ENCODE data around the gene PFDN6.

Gene PFDN6

GRCh38 chr6:33247977-33248642 is 41.3 kb upstream of the PFDN6 start:
- Histone ChIP-seq H3K9me2 (replicated peaks; ENCODE audit: control insufficient read depth, low read length) (no peaks in the 10 kb centered on the region), H3K27ac (ENCODE audit: low read depth, low read length) (peak overlapping the region; percentile 63)

GRCh38 chr6:33248643-33248931 is 40.8 kb upstream of the PFDN6 start:
- Histone ChIP-seq H3K27ac (ENCODE audit: low read depth, low read length) (peak overlapping the region; percentile 63), H3K4me2 (ENCODE audit: low read length) (peak overlapping the region; percentile 92), H3K9me3 (ENCODE audit: control insufficient read depth, insufficient read depth, low read length) (no peaks in the 10 kb centered on the region), H3F3A (ENCODE audit: control insufficient read depth, insufficient read depth) (peaks cover 8% of the 10 kb centered on the region), H3K36me3 (ENCODE audit: control insufficient read depth, low read length) (peaks cover 14% of the 10 kb centered on the region), H3K9me2 (replicated peaks; ENCODE audit: control insufficient read depth, low read length) (no peaks in the 10 kb centered on the region), H3K4me3 (ENCODE audit: low read length) (peak overlapping the region; percentile 73), H3K4me1 (ENCODE audit: control insufficient read depth, low read length) (peaks cover 23% of the 10 kb centered on the region), H4K20me1 (ENCODE audit: control insufficient read depth, insufficient read depth, low read depth, low read length) (no peaks in the 10 kb centered on the region), H3K27me3 (ENCODE audit: control insufficient read depth, low read length) (no peaks in the 10 kb centered on the region), H3K79me2 (ENCODE audit: control insufficient read depth, low read length) (peaks cover 8% of the 10 kb centered on the region)
- TF ChIP-seq CTCF (IDR thresholded peaks at IDR 0.05; ENCODE audit: low read depth, low read length, poor library complexity, severe bottlenecking) (peak; percentile 44), EZH2phosphoT487 (IDR thresholded peaks at IDR 0.05; ENCODE audit: borderline replicate concordance, low read length) (no peak)

More at GRCh38 chr6:33247977-33248642, 41.3 kb upstream of the PFDN6 start:
- peak overlapping the region; percentile 73 for H3K4me3 ChIP-seq (ENCODE audit: low read length)
- H4K20me1 ChIP-seq (ENCODE audit: control insufficient read depth, insufficient read depth, low read depth, low read length): no peaks in the 10 kb centered on the region
- no peaks in the 10 kb centered on the region for H3K9me3 ChIP-seq (ENCODE audit: control insufficient read depth, insufficient read depth, low read length)
- H3K36me3 ChIP-seq (ENCODE audit: control insufficient read depth, low read length): peaks cover 14% of the 10 kb centered on the region
- H3F3A ChIP-seq (ENCODE audit: control insufficient read depth, insufficient read depth): peaks cover 11% of the 10 kb centered on the region
- H3K4me1 ChIP-seq (ENCODE audit: control insufficient read depth, low read length): peaks cover 23% of the 10 kb centered on the region
- peaks cover 8% of the 10 kb centered on the region for H3K79me2 ChIP-seq (ENCODE audit: control insufficient read depth, low read length)
- H3K4me2 ChIP-seq (ENCODE audit: low read length): peak overlapping the region; percentile 92
- peaks cover 4% of the 10 kb centered on the region; the same call in 1 of the 2 replicates for H3K27me3 ChIP-seq (ENCODE audit: control insufficient read depth, low read length)
- TF ChIP-seq CTCF (IDR thresholded peaks at IDR 0.05; ENCODE audit: low read depth, low read length, poor library complexity, severe bottlenecking): peak; percentile 89
- TF ChIP-seq EZH2phosphoT487 (IDR thresholded peaks at IDR 0.05; ENCODE audit: borderline replicate concordance, low read length): no peak

- peaks cover 23% of the 10 kb centered on the region for H3K4me1 ChIP-seq (ENCODE audit: control insufficient read depth, low read length)
- no peaks in the 10 kb centered on the region for H3K9me2 ChIP-seq (replicated peaks; ENCODE audit: control insufficient read depth, low read length)
- H3K4me2 ChIP-seq (ENCODE audit: low read length): peak overlapping the region; percentile 92
- H3K9me3 ChIP-seq (ENCODE audit: control insufficient read depth, insufficient read depth, low read length): no peaks in the 10 kb centered on the region
- H3K27ac ChIP-seq (ENCODE audit: low read depth, low read length): peak overlapping the region; percentile 63
- peak overlapping the region; percentile 73 for H3K4me3 ChIP-seq (ENCODE audit: low read length)
- no peaks in the 10 kb centered on the region for H4K20me1 ChIP-seq (ENCODE audit: control insufficient read depth, insufficient read depth, low read depth, low read length)
- TF ChIP-seq CTCF (IDR thresholded peaks at IDR 0.05; ENCODE audit: low read depth, low read length, poor library complexity, severe bottlenecking): no peak
- no peak for TF ChIP-seq EZH2phosphoT487 (IDR thresholded peaks at IDR 0.05; ENCODE audit: borderline replicate concordance, low read length)
- peaks cover 8% of the 10 kb centered on the region for H3F3A ChIP-seq (ENCODE audit: control insufficient read depth, insufficient read depth)
- no peaks in the 10 kb centered on the region for H3K27me3 ChIP-seq (ENCODE audit: control insufficient read depth, low read length)
- peaks cover 8% of the 10 kb centered on the region for H3K79me2 ChIP-seq (ENCODE audit: control insufficient read depth, low read length)
- H3K36me3 ChIP-seq (ENCODE audit: control insufficient read depth, low read length): peaks cover 14% of the 10 kb centered on the region
Observed at GRCh38 chr6:33248932-33249731, 40.3 kb upstream of the PFDN6 start.
